Measurements from ENCODE around the gene FBLN2. TPM values are rescaled to one million over a fixed set of nuclear protein-coding genes. Genes with fewer than 3 reads are reported as not detected.

Gene FBLN2
- total RNA-seq, 2 donors from 2014 or later = 12.8 to 318 TPM

- H3K9me3 ChIP-seq = no peaks in the 10 kb centered on the region
- intact Hi-C loops (cut with DNase I) = no loop called here
- H3K4me1 ChIP-seq (replicated peaks) = no peaks in the 10 kb centered on the region
- no peak for DNase-seq (ENCODE audit: low spot score)
- no peaks in the 10 kb centered on the region for H3K36me3 ChIP-seq
- TF ChIP-seq POLR2AphosphoS5 (IDR thresholded peaks at IDR 0.05) = no peak
- no peak for TF ChIP-seq CTCF (IDR thresholded peaks at IDR 0.05)
- no peak for TF ChIP-seq POLR2A (IDR thresholded peaks at IDR 0.05)
- 76% methylated on average over 5 of the region's 5 CpGs for WGBS
- no peak overlapping the region for H3K4me3 ChIP-seq
- H3K27me3 ChIP-seq (replicated peaks; ENCODE audit: insufficient read depth) = no peaks in the 10 kb centered on the region
- H3K27ac ChIP-seq = no peak overlapping the region
Measured at GRCh38 chr3:13557417-13557816, 8.5 kb downstream of the FBLN2 start.

- Histone ChIP-seq H3K27ac (no peak overlapping the region), H3K4me1 (replicated peaks) (no peaks in the 10 kb centered on the region), H3K27me3 (replicated peaks; ENCODE audit: insufficient read depth) (no peaks in the 10 kb centered on the region), H3K36me3 (no peaks in the 10 kb centered on the region), H3K4me3 (no peak overlapping the region), H3K9me3 (no peaks in the 10 kb centered on the region)
- TF ChIP-seq POLR2AphosphoS5 (IDR thresholded peaks at IDR 0.05) = no peak
- TF ChIP-seq CTCF (IDR thresholded peaks at IDR 0.05) = no peak
- no peak for TF ChIP-seq POLR2A (IDR thresholded peaks at IDR 0.05)
- 93% methylated on average over 11 of the region's 11 CpGs for WGBS
- no peak for DNase-seq (ENCODE audit: low spot score)
- intact Hi-C loops (cut with DNase I) = no loop called here
Measured at GRCh38 chr3:13557926-13558325, 9.0 kb downstream of the FBLN2 start.

GRCh38 chr3:13558651-13559050 is 9.7 kb downstream of the FBLN2 start:
- 84% methylated on average over 3 of the region's 3 CpGs for WGBS
- no peak overlapping the region for H3K27ac ChIP-seq
- no peaks in the 10 kb centered on the region for H3K9me3 ChIP-seq
- no peaks in the 10 kb centered on the region for H3K36me3 ChIP-seq
- no peaks in the 10 kb centered on the region for H3K27me3 ChIP-seq (replicated peaks; ENCODE audit: insufficient read depth)
- no peak for DNase-seq (ENCODE audit: low spot score)
- H3K4me1 ChIP-seq (replicated peaks) = no peaks in the 10 kb centered on the region
- intact Hi-C loops (cut with DNase I) = no loop called here
- no peak overlapping the region for H3K4me3 ChIP-seq
- TF ChIP-seq POLR2A (IDR thresholded peaks at IDR 0.05) (no peak), CTCF (IDR thresholded peaks at IDR 0.05) (no peak), POLR2AphosphoS5 (IDR thresholded peaks at IDR 0.05) (no peak)

GRCh38 chr3:13559764-13560525 is 11.0 kb downstream of the FBLN2 start:
- Histone ChIP-seq H3K4me3 (no peak overlapping the region), H3K27ac (no peak overlapping the region), H3K4me1 (replicated peaks) (no peaks in the 10 kb centered on the region), H3K9me3 (no peaks in the 10 kb centered on the region), H3K36me3 (no peaks in the 10 kb centered on the region), H3K27me3 (replicated peaks; ENCODE audit: insufficient read depth) (no peaks in the 10 kb centered on the region)
- WGBS = 60% methylated on average over 12 of the region's 12 CpGs
- no peak for DNase-seq (ENCODE audit: low spot score)
- TF ChIP-seq CTCF (IDR thresholded peaks at IDR 0.05) (no peak), POLR2AphosphoS5 (IDR thresholded peaks at IDR 0.05) (no peak), POLR2A (IDR thresholded peaks at IDR 0.05) (no peak)
- intact Hi-C loops (cut with DNase I) = no loop called here

- Histone ChIP-seq H3K36me3 (no peaks in the 10 kb centered on the region), H3K9me3 (no peaks in the 10 kb centered on the region), H3K4me1 (replicated peaks) (no peaks in the 10 kb centered on the region), H3K27ac (no peak overlapping the region), H3K4me3 (no peak overlapping the region), H3K27me3 (replicated peaks; ENCODE audit: insufficient read depth) (no peaks in the 10 kb centered on the region)
- intact Hi-C loops (cut with DNase I) = no loop called here
- no peak for DNase-seq (ENCODE audit: low spot score)
- WGBS = 75% methylated on average over 9 of the region's 9 CpGs
- TF ChIP-seq POLR2A (IDR thresholded peaks at IDR 0.05) = no peak
- no peak for TF ChIP-seq CTCF (IDR thresholded peaks at IDR 0.05)
- no peak for TF ChIP-seq POLR2AphosphoS5 (IDR thresholded peaks at IDR 0.05)
Measured at GRCh38 chr3:13561376-13561775, 12.5 kb downstream of the FBLN2 start.
